CMK (cell line): ENCODE measurements around the gene TYR.
"Not testable (repeated sequence)": the region's sequence is repeated elsewhere in the genome, so short reads cannot be mapped to it uniquely, and the experiment has no call there.

Experiments
- DNase-seq: peaks from one replicate; pipeline ENCODE4 v3.0.0-alpha.2; 2010; ENCODE audit warnings: low read depth

TYR gene

DNA sequence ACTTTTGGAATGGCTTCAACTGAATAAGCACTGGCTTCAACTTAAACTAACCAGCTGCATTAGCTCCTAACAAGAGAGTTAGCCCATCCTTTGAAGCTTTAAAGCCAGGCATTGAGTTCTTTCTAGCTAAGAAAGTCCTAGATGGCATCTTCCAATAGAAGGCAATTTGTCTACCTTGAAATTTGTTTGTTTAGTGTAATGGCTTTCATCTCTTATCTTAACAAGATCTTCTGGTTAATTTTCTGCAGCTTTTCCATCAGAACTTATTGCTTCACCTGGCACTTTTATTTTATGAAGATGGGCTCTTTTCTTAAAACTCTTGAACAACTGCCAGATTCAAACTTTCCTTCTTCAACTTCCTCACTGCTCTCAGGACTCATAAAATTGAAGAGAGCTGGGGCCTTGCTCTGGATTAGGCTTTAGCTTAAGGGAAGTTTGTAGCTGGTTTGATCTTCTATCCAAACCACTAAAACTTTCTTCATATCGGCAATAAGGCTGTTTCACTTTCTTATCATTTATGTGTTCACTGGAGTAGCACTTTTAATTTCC is 94.9 kb downstream of the TYR start:
- not testable (repeated sequence) for DNase-seq

DNA sequence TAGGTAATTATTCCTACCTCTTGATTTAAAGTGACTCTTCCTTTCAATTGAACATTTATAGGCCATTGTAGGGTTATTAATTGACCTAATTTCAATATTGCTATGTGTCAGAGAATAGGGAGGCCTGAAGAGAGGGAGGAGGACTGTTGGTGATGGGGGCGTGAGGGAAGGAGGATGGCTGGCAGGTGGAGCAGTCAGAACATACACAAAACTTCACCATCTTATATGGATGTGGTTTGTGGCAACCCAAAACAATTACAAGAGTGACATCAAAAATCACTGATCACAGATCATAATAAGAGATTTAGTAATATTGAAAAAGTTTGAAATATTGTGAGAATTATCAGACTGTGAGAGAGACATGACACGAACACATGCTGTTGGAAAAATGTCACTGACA is 95.5 kb downstream of the TYR start:
- not testable (repeated sequence) for DNase-seq

DNA sequence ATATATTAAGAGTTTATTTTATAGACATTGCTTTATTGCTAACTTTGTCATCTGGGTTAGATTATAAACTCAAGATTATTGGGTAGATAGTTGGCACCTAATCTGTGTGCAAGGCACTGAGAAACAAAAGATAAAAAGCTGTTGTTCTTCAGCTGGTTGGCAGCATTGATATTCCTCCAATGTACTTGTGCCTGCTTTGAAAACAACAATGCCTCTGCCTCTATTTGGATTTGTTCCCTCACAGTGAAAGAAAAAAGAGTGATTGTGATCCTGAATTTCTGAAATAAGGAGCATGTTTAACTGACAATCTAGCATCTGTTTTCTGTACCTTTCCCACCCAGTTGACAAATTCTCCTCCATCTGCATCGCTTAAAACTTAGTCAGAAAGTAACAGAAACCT is 98.3 kb downstream of the TYR start:
- DNase-seq: no peak

- DNase-seq: no peak
These were observed 101.5 kb downstream of the TYR start for GRCh38 chr11:89279176-89279575.

- not testable (repeated sequence) for DNase-seq
These were observed 103.5 kb downstream of the TYR start for GRCh38 chr11:89281032-89281677.

DNA sequence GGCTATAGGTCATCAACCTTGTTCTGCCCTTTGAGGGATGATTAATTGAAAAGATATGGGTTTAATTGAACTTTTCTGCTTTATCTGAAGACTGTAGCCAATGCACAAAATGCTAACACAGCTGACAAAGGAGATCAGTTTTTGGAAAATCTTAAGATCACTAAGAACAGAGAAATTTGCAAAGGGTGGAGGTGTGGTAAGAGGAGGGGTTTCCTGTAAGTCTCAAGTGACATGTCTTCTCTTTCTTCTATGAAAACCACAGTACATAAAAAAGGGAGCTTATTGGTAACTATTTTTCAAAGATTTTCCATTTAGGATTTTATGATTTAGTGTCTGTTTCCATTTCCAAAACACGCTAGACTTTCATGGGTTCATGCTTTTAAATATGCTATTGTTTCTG is 108.9 kb downstream of the TYR start:
- DNase-seq: not testable (repeated sequence)

- DNase-seq: not testable (repeated sequence)
These were observed 110.3 kb downstream of the TYR start for GRCh38 chr11:89288004-89288403.

DNA sequence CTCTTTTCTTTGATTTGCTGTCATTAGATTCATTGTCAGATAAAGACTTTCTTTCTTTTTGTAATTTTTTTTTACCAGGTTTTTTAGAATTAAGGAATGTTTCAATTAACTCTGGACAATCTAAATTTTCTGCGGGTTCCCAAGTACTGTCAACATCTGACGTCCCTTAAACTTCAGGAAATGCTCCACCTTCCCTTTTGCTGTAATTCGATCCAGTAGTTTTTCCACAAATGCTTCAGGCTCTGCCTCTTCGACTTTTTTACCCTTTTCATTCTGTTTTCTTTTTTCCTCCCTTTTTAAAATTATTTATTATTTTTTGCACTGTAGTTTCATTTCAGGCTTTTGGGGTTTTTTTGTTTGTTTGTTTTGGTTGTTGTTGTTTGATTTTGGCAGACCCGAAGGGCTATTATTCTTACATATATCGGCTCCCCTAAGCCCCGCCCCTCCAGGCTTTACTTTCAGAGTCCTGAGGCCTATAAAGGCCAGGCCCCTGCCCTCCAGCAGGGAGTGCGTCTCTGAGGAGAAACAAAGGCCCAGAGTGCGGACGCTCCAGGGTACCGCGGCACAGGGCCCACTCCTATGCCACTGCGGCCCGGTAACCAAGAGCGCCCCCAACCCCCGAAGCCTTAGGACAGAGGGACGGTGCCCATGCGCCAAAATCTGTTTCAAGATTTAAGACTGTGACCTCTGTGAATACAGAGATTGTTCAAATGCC is 116.4 kb downstream of the TYR start:
- DNase-seq: no peak

DNA sequence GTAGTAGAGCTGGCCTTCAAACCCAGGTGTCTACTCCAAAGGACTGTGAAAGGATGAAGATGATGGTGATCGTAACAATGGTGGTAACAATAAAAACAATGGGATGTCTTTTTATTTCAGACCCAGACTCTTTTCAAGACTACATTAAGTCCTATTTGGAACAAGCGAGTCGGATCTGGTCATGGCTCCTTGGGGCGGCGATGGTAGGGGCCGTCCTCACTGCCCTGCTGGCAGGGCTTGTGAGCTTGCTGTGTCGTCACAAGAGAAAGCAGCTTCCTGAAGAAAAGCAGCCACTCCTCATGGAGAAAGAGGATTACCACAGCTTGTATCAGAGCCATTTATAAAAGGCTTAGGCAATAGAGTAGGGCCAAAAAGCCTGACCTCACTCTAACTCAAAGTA is 117.3 kb downstream of the TYR start:
- DNase-seq: not testable (repeated sequence)

GRCh38 chr11:89303029-89303428 is 125.4 kb downstream of the TYR start:
- not testable (repeated sequence) for DNase-seq

- not testable (repeated sequence) for DNase-seq
These were observed 130.6 kb downstream of the TYR start for GRCh38 chr11:89308272-89308671.

- not testable (repeated sequence) for DNase-seq
These were observed 131.8 kb downstream of the TYR start for GRCh38 chr11:89309321-89309985.

GRCh38 chr11:89310607-89311006 is 132.9 kb downstream of the TYR start:
- not testable (repeated sequence) for DNase-seq

DNA sequence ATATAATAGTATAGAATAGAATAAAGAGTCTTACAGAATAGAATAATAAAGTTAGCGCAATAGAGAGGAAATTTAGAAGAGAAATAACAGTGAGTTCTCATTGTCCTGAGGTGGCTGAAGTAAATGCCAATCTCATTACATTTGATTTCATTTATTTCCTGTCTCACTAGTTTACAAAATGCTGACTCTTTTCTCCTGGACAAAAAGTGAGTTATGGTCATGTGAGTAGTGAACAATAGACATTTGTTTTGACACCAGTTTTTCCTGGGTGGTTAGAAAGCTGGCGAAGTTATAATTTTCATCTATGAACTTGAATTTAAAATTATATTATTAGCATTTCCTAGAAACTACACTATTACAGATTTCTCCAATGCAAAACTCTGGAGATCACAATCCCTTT is 143.7 kb downstream of the TYR start:
- DNase-seq: no peak

DNA sequence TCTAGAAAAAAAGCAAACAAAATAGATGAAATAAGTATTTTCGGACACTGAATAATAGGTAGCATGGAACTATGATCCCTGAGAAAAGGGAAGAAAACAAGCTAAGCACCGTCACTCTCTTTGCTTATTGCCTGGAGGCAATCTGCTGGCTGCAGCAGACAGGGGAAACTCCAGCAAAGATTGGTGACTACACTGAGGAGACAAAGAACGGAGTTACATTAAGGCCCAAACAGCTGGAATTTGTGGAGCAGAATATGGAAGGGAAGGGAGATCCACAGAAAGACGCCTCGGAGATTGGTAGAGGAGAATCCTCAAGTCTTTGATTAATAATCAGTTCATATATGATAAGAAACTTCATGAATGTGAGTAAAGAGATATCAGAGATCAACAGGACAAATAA is 150.2 kb downstream of the TYR start:
- no peak for DNase-seq

DNA sequence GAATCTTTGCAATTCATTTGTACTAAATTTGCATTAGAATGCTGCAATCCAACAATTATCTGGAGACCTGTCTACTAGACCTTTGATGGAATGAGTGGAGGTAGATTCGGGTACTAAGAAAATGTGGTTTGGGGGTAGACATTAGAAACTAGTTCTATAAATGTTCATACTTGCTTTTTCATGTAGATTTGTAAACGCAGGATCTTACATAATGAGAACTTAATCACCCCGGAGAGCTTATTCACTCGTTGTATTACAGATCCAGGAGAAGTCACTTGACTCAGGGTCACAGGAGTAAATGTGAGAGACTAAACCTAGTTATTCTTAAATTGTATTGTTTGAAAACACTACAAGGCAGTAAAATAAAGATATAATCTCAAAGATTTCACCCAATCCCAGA is 154.3 kb downstream of the TYR start:
- DNase-seq: not testable (repeated sequence)

DNA sequence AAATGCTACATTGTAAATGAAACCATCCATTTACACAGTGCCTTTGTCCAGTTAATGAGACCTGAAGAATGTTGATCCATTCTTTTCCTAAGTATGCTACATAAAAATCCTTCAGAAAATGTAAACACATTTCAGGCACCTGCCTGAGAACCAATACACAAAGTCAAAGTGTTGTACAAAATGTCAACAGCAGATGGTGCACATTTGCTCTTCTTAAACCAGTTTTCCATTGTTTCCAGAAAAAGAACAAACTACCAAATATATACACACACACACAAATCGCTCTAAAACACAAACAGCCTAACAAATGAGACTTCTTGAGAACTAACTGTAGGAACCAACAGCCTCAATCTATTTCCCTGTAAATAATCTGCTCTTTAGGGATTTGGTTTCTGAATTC is 156.0 kb downstream of the TYR start:
- not testable (repeated sequence) for DNase-seq

- not testable (repeated sequence) for DNase-seq
These were observed 159.5 kb downstream of the TYR start for GRCh38 chr11:89337100-89337650.

DNA sequence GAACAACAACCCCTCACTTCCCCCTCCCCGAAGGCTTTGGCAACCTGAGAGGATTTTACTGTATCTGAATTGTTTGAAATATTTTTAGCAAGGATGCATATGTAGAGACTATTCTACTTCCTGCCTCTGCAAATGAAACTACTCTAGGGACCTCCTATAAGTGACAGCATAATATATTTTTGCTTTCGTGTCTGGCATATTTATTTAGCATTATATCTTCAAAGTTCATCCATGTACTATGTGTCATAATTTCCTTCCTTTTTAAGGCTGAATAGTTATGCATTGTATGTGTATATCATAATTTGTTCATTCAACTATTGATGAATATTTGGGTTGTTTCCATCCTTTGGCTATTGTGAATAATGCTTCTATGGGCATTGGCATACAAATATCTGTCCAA is 160.4 kb downstream of the TYR start:
- not testable (repeated sequence) for DNase-seq

DNA sequence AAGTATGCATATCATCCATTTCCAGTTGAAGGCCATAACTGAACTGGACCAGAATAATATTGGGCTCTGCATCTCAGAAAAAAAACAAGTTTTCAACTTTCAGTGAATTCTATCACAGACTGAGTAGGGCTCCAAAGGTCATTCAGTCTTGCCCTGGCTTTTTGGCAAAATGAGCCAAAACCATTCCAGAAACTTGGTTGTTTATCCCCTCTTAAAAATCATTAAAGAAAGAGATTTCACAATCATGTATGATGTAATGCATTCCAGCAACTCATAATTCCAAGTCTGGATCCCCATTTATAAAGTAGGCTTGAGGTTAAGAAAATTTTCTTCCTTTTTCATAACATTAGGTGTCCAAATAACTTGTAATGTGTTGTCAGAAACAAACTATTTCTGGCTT is 162.8 kb downstream of the TYR start:
- not testable (repeated sequence) for DNase-seq

- not testable (repeated sequence) for DNase-seq
These were observed 165.4 kb downstream of the TYR start for GRCh38 chr11:89342880-89343572.
